Caco-2 (cell line): Measurements from ENCODE around the gene CD300C. TPM values are rescaled to one million over a fixed set of nuclear protein-coding genes. Genes with fewer than 3 reads are reported as not detected.

Experiments
- BruUV-seq: library from RNA; stranded (reverse); fragments of 400-500 nt; replicated peaks from 2 replicates; lab custom pipeline; 2021; lab: Mats Ljungman, UMichigan
- CTCF ChIA-PET: fragments of 300-600 bp; sonication (Branson Sonifier 250); formaldehyde crosslinking; loops from one replicate; lab custom pipeline; 2022; ENCODE audit warnings: antibody characterized with exemption; lab: Charles Lee
- POLR2A ChIA-PET: fragments of 300-600 bp; sonication (Branson Sonifier 250); formaldehyde crosslinking; loops from one replicate; lab custom pipeline; 2022; ENCODE audit warnings: antibody characterized with exemption; lab: Charles Lee
- DNase-seq, 2 experiments: peaks; one replicate each; pipeline versions ENCODE4 v3.0.0 to v3.0.0-alpha.2; 2020 to 2022
- H3K27me3 ChIP-seq: replicated peaks from 2 replicates; pipeline ENCODE4 v1.6.0; 2011; ENCODE audit warnings: low read length; ENCODE audit not compliant: control insufficient read depth, insufficient read depth
- H3K36me3 ChIP-seq: 2 replicates; pipeline ENCODE4 v1.5.1; 2011; ENCODE audit warnings: low read length; ENCODE audit not compliant: control insufficient read depth, insufficient read depth
- H3K4me1 ChIP-seq: fragments of 250-450 bp; sonication (Bioruptor Pico); 2 replicates; pipeline ENCODE4 v1.5.1; 2020; ENCODE audit warnings: mild to moderate bottlenecking
- H3K4me3 ChIP-seq: 2 replicates; pipeline ENCODE4 v1.5.1; 2011; ENCODE audit warnings: low read depth, mild to moderate bottlenecking, control low read depth, low read length
- H3K9me3 ChIP-seq: fragments of 250-450 bp; sonication (Bioruptor Pico); 2 replicates; pipeline ENCODE4 v1.5.1; 2020; ENCODE audit warnings: mild to moderate bottlenecking, moderate library complexity
- H3K27ac Mint-ChIP-seq: one replicate; pipeline ENCODE4 v1.8.0; 2022; ENCODE audit warnings: mixed read lengths; ENCODE audit not compliant: unreplicated experiment
- H3K27me3 Mint-ChIP-seq: one replicate; pipeline ENCODE4 v1.8.0; 2022; ENCODE audit warnings: mixed read lengths; ENCODE audit not compliant: insufficient read depth, unreplicated experiment
- H3K36me3 Mint-ChIP-seq: one replicate; pipeline ENCODE4 v1.8.0; 2022; ENCODE audit warnings: mild to moderate bottlenecking, mixed read lengths; ENCODE audit not compliant: insufficient read depth, unreplicated experiment
- H3K4me1 Mint-ChIP-seq: one replicate; pipeline ENCODE4 v1.8.0; 2022; ENCODE audit warnings: low read depth, mixed read lengths; ENCODE audit not compliant: unreplicated experiment
- H3K4me3 Mint-ChIP-seq: one replicate; pipeline ENCODE4 v1.8.0; 2022; ENCODE audit warnings: mild to moderate bottlenecking, moderate library complexity, mixed read lengths; ENCODE audit not compliant: unreplicated experiment
- H3K9me3 Mint-ChIP-seq: one replicate; pipeline ENCODE4 v1.8.0; 2022; ENCODE audit warnings: mixed read lengths; ENCODE audit not compliant: unreplicated experiment
- CTCF ChIP-seq, 2 experiments: fragments of 200-600 bp in 1 of 2; IDR thresholded peaks; 1 replicate in 1 of 2; 2 replicates in 1 of 2; pipeline versions ENCODE4 v1.5.1 to v1.8.0; 2011 to 2022; ENCODE audit warnings: antibody characterized with exemption in 1 of 2, control low read depth in 1 of 2, inconsistent platforms in 1 of 2, low read depth in 1 of 2, low read length in 1 of 2, mild to moderate bottlenecking in 1 of 2, moderate library complexity in 1 of 2; ENCODE audit not compliant: insufficient read depth in 1 of 2, severe bottlenecking in 1 of 2, unreplicated experiment in 1 of 2
- intact Hi-C: fragments of 100-400 bp; cut with micrococcal nuclease; formaldehyde crosslinking; loops from one replicate; pipeline ENCODE4 v1.10.0; 2022; ENCODE audit not compliant: unreplicated experiment
- total RNA-seq: library from RNA; stranded (reverse); gene quantifications from 2 replicates; pipeline ENCODE4 v1.2.3, GENCODE V29; 2022

CD300C gene
- total RNA-seq, 1 experiment from 2014 or later = not detected

GRCh38 chr17:74515941-74516340 lies 30.0 kb downstream of the CD300C start:
- no peaks in the 10 kb centered on the region for H3K36me3 ChIP-seq
- Mint-ChIP-seq H3K9me3 (peaks cover 18% of the 10 kb centered on the region), H3K36me3 (peaks cover 19% of the 10 kb centered on the region), H3K4me1 (no peaks in the 10 kb centered on the region), H3K4me3 (no peak overlapping the region), H3K27me3 (peaks cover 20% of the 10 kb centered on the region), H3K27ac (no peak overlapping the region)
- intact Hi-C loops = no loop called here
- H3K4me1 ChIP-seq = no peaks in the 10 kb centered on the region
- no peak for DNase-seq
- no peak overlapping the region for H3K4me3 ChIP-seq
- ChIA-PET POLR2A (no interaction called here), CTCF (no interaction called here)
- peaks cover 17% of the 10 kb centered on the region for H3K9me3 ChIP-seq
- no TSS peak for BruUV-seq
- no peak for TF ChIP-seq CTCF (IDR thresholded peaks at IDR 0.05; ENCODE audit: insufficient read depth in 1 of 2, low read depth in 1 of 2, low read length in 1 of 2, severe bottlenecking in 1 of 2, unreplicated experiment in 1 of 2)
- no peaks in the 10 kb centered on the region; the same call in none of the 2 replicates for H3K27me3 ChIP-seq

- intact Hi-C loops = no loop called here
- CTCF ChIA-PET = no interaction called here
- H3K4me1 ChIP-seq = no peaks in the 10 kb centered on the region
- H3K36me3 Mint-ChIP-seq = peaks cover 19% of the 10 kb centered on the region
- peak overlapping the region; percentile 90 for H3K27ac Mint-ChIP-seq
- peak in 1 of 2 experiments; percentile 51 for DNase-seq
- H3K27me3 ChIP-seq = no peaks in the 10 kb centered on the region; the same call in 1 of the 2 replicates
- TF ChIP-seq CTCF (IDR thresholded peaks at IDR 0.05; ENCODE audit: insufficient read depth in 1 of 2, low read depth in 1 of 2, low read length in 1 of 2, severe bottlenecking in 1 of 2, unreplicated experiment in 1 of 2) = no peak
- no peaks in the 10 kb centered on the region for H3K4me1 Mint-ChIP-seq
- no peak overlapping the region for H3K4me3 ChIP-seq
- no TSS peak for BruUV-seq
- peak overlapping the region; percentile 53 for H3K4me3 Mint-ChIP-seq
- POLR2A ChIA-PET = no interaction called here
- no peaks in the 10 kb centered on the region for H3K36me3 ChIP-seq
- peaks cover 18% of the 10 kb centered on the region for H3K9me3 Mint-ChIP-seq
- H3K9me3 ChIP-seq = peaks cover 17% of the 10 kb centered on the region
- H3K27me3 Mint-ChIP-seq = peaks cover 24% of the 10 kb centered on the region
These were observed 31.1 kb downstream of the CD300C start for GRCh38 chr17:74514632-74515334.

- BruUV-seq = no TSS peak
- intact Hi-C loops = no loop called here
- peak overlapping the region; percentile 53 for H3K4me3 Mint-ChIP-seq
- TF ChIP-seq CTCF (IDR thresholded peaks at IDR 0.05; ENCODE audit: insufficient read depth in 1 of 2, low read depth in 1 of 2, low read length in 1 of 2, severe bottlenecking in 1 of 2, unreplicated experiment in 1 of 2) = no peak
- Histone ChIP-seq H3K9me3 (peaks cover 16% of the 10 kb centered on the region), H3K4me1 (no peaks in the 10 kb centered on the region), H3K4me3 (no peak overlapping the region), H3K36me3 (no peaks in the 10 kb centered on the region), H3K27me3 (no peaks in the 10 kb centered on the region; the same call in 1 of the 2 replicates)
- DNase-seq = peak; percentile 60 to 65
- H3K36me3 Mint-ChIP-seq = peaks cover 19% of the 10 kb centered on the region
- H3K4me1 Mint-ChIP-seq = no peaks in the 10 kb centered on the region
- H3K27me3 Mint-ChIP-seq = peaks cover 27% of the 10 kb centered on the region
- H3K9me3 Mint-ChIP-seq = peaks cover 11% of the 10 kb centered on the region
- POLR2A ChIA-PET = no interaction called here
- CTCF ChIA-PET = interaction anchor here (0.6 kb wide), 1 partner anchor 34 kb away, joined by 4 read pairs; no protein-coding TSS in a partner anchor
- peak overlapping the region; percentile 90 for H3K27ac Mint-ChIP-seq
These were observed 31.8 kb downstream of the CD300C start for GRCh38 chr17:74513987-74514631.
